HG03175 (cell line): ENCODE results near the gene RIBC2.
"Not testable (repeated sequence)": the region's sequence is repeated elsewhere in the genome, so short reads cannot be mapped to it uniquely, and the experiment has no call there.

Experiments used
- ATAC-seq: cut with Tn5 transposase; IDR thresholded peaks from one replicate; pipeline ENCODE4 v1.9.1; 2021; ENCODE audit warnings: mild to moderate bottlenecking, moderate library complexity; ENCODE audit not compliant: unreplicated experiment

RIBC2 gene

GRCh38 chr22:45413368-45414211 lies at the start of gene RIBC2, which contains the start of gene SMC1B:
Gene RIBC2 (plus strand): TSS chr22:45413693. CDS start chr22:45413887, 194 bp downstream.
Gene SMC1B (minus strand): TSS chr22:45413599. CDS start chr22:45413567, 32 bp downstream.
- no peak for ATAC-seq

- ATAC-seq = no peak
These were observed 46.8 kb upstream of the RIBC2 start for GRCh38 chr22:45366713-45367112.

- ATAC-seq = not testable (repeated sequence)
These were observed 39.9 kb upstream of the RIBC2 start for GRCh38 chr22:45373592-45373991.

- ATAC-seq = no peak
These were observed 37.5 kb upstream of the RIBC2 start for GRCh38 chr22:45376009-45376408.

GRCh38 chr22:45376703-45377102 lies 36.8 kb upstream of the RIBC2 start:
- ATAC-seq = no peak

- ATAC-seq = no peak
These were observed 32.1 kb upstream of the RIBC2 start for GRCh38 chr22:45381348-45381747.

- ATAC-seq = no peak
These were observed 23.9 kb upstream of the RIBC2 start for GRCh38 chr22:45389546-45389945.

- ATAC-seq = no peak
These were observed 15.7 kb upstream of the RIBC2 start for GRCh38 chr22:45397806-45398205.

GRCh38 chr22:45398214-45398613 lies 15.3 kb upstream of the RIBC2 start:
- no peak for ATAC-seq

GRCh38 chr22:45399712-45400445 lies 13.6 kb upstream of the RIBC2 start:
- ATAC-seq = no peak

- no peak for ATAC-seq
These were observed 11.0 kb upstream of the RIBC2 start for GRCh38 chr22:45402466-45402985.

- ATAC-seq = no peak
These were observed 5.7 kb upstream of the RIBC2 start for GRCh38 chr22:45407793-45408192.

GRCh38 chr22:45413013-45413367 lies 503 bp upstream of the RIBC2 start:
- no peak for ATAC-seq

GRCh38 chr22:45418056-45418769 lies 4.7 kb downstream of the RIBC2 start:
- no peak for ATAC-seq

GRCh38 chr22:45418770-45419138 lies 5.3 kb downstream of the RIBC2 start:
- no peak for ATAC-seq

- no peak for ATAC-seq
These were observed 6.5 kb downstream of the RIBC2 start for GRCh38 chr22:45420011-45420410.

GRCh38 chr22:45420539-45420938 lies 7.0 kb downstream of the RIBC2 start:
- ATAC-seq = no peak

- no peak for ATAC-seq
These were observed 8.0 kb downstream of the RIBC2 start for GRCh38 chr22:45421349-45422055.

GRCh38 chr22:45422237-45422983 lies 8.9 kb downstream of the RIBC2 start:
- no peak for ATAC-seq

GRCh38 chr22:45423524-45423923 lies 10.0 kb downstream of the RIBC2 start:
- no peak for ATAC-seq
